ENCODE results near the gene ZBTB48. TPM values are rescaled to one million over a fixed set of nuclear protein-coding genes. Genes with fewer than 3 reads are reported as not detected.

Gene ZBTB48
- total RNA-seq, 1 experiment from 2014 or later: 41.9 TPM

GRCh38 chr1:6580593-6581409, 1.0 kb downstream of the ZBTB48 start:
- TF ChIP-seq REST (IDR thresholded peaks at IDR 0.05; ENCODE audit: low read depth): no peak
- no peak for TF ChIP-seq ATF3 (IDR thresholded peaks at IDR 0.05)
- TF ChIP-seq ELF1 (IDR thresholded peaks at IDR 0.05; ENCODE audit: borderline replicate concordance, low read depth): no peak
- peak in 2 of 3 experiments; percentile 26 to 27; a peak in 2 of 6 replicates for TF ChIP-seq CTCF (IDR thresholded peaks at IDR 0.05 in 2 of 3, conservative IDR thresholded peaks at IDR 0.05 in 1 of 3; ENCODE audit: borderline replicate concordance in 1 of 3, insufficient read depth in 1 of 3, low read depth in 2 of 3, low read length in 2 of 3)
- TF ChIP-seq TCF7L2 (IDR thresholded peaks at IDR 0.05; ENCODE audit: borderline replicate concordance, extremely low read depth, insufficient read depth, insufficient read length): no peak
- no peak for TF ChIP-seq SP1 (IDR thresholded peaks at IDR 0.05; ENCODE audit: low read depth)
- TF ChIP-seq EZH2 (IDR thresholded peaks at IDR 0.05): no peak
- H3K36me3 ChIP-seq (ENCODE audit: control insufficient read depth in 1 of 2, insufficient read depth in 2 of 2, low read length in 2 of 2): peaks cover 0 to 2% of the 10 kb centered on the region in 2 experiments; a peak in 1 of 4 replicates
- CTCF ChIA-PET: interaction anchor here (1.7 kb wide), 1 partner anchor 27 kb away, joined by 4 read pairs; the partner anchor contains the start of gene NOL9
- no peaks in the 10 kb centered on the region for H3K9me3 ChIP-seq (ENCODE audit: control insufficient read depth in 1 of 2, insufficient read depth in 1 of 2, low read depth in 1 of 2, low read length in 2 of 2)
- TSS peak; percentile 52 for BruUV-seq (replicated peaks)
- no peaks in the 10 kb centered on the region for H4K20me1 ChIP-seq (ENCODE audit: insufficient read depth)
- DNase-seq (ENCODE audit: low read depth, low spot score) (no peak), ATAC-seq (peak; percentile 14)
- H3K27me3 ChIP-seq (ENCODE audit: insufficient read depth, low read length): no peaks in the 10 kb centered on the region
- POLR2A ChIA-PET: interaction anchor here (0.7 to 1.6 kb wide), 2 partner anchors 21 to 46 kb away, joined by 3 to 10 read pairs; partner anchors contain the start of gene KLHL21
- peak overlapping the region; percentile 84 for H3K4me2 ChIP-seq (ENCODE audit: low read length)
- H3K9ac ChIP-seq (ENCODE audit: low read length): peak overlapping the region; percentile 74
- H3K4me3 ChIP-seq (replicated peaks in 1 of 2; ENCODE audit: low read depth in 1 of 2, low read length in 2 of 2): peak overlapping the region; percentile 79 to 91
- H3K27ac ChIP-seq (ENCODE audit: low read depth, low read length): peak overlapping the region; percentile 48
- no peak overlapping the region for H2AFZ ChIP-seq (ENCODE audit: low read depth, low read length, poor library complexity, severe bottlenecking)
- no peaks in the 10 kb centered on the region for H3K9me2 ChIP-seq (ENCODE audit: insufficient read depth)
- RAD21 ChIA-PET (ENCODE audit: low non-redundant PET in 1 of 2, low total read pairs in 2 of 2, uncharacterized antibody in 2 of 2, unreplicated experiment in 2 of 2): no interaction called here
- peaks cover 30% of the 10 kb centered on the region for H3K79me2 ChIP-seq (ENCODE audit: insufficient read depth, low read length)
- peaks cover 14 to 23% of the 10 kb centered on the region in 2 experiments for H3K4me1 ChIP-seq (ENCODE audit: control insufficient read depth in 1 of 2, insufficient read depth in 2 of 2, low read length in 2 of 2)
- intact Hi-C loops (cut with micrococcal nuclease): no loop called here

Measured in HCT116 (cell line).